Body of pancreas (tissue), 4 donors: ENCODE measurements around the gene PHKA2.

ENCODE experiments used
- POLR2A ChIP-seq, 3 donors: fragments of 450-650 bp; IDR thresholded peaks; one replicate each; pipeline ENCODE4 v1.6.1; 2016; ENCODE audit warnings: antibody characterized with exemption in 3 of 3, mild to moderate bottlenecking in 2 of 3
- TF ChIP-seq, protein P1 (sequence below), 7 experiments: fragments of 450-650 bp in 4 of 7; fragments of 200-600 bp in 3 of 7; sonication (generic) in 3 of 7; IDR thresholded peaks; one replicate each; pipeline ENCODE4 v1.5.1; 2016 to 2019; ENCODE audit warnings: antibody characterized with exemption in 7 of 7

DNA sequence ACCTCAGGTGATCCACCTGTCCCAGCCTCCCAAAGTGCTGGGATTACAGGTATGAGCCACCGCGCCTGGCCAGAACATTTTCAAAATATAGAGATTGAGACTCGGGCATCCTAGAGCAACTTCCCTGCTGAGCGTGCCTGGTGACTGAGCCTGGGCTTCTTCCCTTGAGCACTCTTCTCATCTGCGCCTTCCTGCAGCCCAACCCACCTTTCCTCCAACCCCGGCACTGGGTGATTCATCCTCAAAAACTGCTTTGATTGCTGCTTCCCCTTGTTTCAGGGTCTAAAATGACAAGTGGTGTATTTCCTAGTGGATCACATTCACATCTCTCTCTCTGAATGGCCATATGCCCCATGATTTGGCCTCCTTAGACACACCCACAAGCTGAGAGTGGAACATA lies 37.8 kb downstream of the PHKA2 start:
- no peak for TF ChIP-seq POLR2A (IDR thresholded peaks at IDR 0.05)
- TF ChIP-seq, protein P1, sequence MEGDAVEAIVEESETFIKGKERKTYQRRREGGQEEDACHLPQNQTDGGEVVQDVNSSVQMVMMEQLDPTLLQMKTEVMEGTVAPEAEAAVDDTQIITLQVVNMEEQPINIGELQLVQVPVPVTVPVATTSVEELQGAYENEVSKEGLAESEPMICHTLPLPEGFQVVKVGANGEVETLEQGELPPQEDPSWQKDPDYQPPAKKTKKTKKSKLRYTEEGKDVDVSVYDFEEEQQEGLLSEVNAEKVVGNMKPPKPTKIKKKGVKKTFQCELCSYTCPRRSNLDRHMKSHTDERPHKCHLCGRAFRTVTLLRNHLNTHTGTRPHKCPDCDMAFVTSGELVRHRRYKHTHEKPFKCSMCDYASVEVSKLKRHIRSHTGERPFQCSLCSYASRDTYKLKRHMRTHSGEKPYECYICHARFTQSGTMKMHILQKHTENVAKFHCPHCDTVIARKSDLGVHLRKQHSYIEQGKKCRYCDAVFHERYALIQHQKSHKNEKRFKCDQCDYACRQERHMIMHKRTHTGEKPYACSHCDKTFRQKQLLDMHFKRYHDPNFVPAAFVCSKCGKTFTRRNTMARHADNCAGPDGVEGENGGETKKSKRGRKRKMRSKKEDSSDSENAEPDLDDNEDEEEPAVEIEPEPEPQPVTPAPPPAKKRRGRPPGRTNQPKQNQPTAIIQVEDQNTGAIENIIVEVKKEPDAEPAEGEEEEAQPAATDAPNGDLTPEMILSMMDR (IDR thresholded peaks at IDR 0.05) = no peak
